ENCODE data around the gene ISX.

DNA sequence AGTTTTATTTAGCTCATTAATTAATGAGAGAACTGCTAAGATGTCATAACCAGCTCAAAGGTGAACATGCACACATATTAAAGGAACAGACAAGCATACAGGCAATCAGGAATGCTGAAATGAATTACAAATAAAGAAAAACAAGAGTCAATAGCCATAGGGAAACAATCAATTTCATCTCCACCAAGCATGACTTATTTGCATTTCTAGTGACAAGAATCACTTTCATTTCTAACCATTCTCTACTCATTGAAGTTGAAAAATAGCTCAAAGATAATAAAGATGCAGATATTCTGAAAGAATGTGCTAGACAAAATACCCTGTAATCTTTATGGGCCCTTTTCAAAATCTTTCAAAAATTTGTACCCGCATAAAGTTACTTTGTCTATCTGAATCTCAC, 23.2 kb downstream of the ISX start:
- TF ChIP-seq SMC3 (conservative IDR thresholded peaks at IDR 0.05; ENCODE audit: poor library complexity) (no peak), CTCF (IDR thresholded peaks at IDR 0.05; ENCODE audit: poor library complexity, severe bottlenecking) (no peak), EZH2 (IDR thresholded peaks at IDR 0.05; ENCODE audit: borderline replicate concordance, insufficient read depth, low read length, poor library complexity, severe bottlenecking) (no peak), EP300 (conservative IDR thresholded peaks at IDR 0.05; ENCODE audit: poor library complexity, severe bottlenecking) (no peak)
